ENCODE results near the gene RNF31. TPM values are rescaled to one million over a fixed set of nuclear protein-coding genes. Genes with fewer than 3 reads are reported as not detected.
"Not testable (repeated sequence)": the region's sequence is repeated elsewhere in the genome, so short reads cannot be mapped to it uniquely, and the experiment has no call there.

RNF31 gene
- total RNA-seq, 2 donors from 2014 or later: 31.6 to 41.7 TPM

GRCh38 chr14:24188251-24189058, 41.2 kb downstream of the RNF31 start, which contains the start of gene IPO4:
IPO4 (minus strand) TSS chr14:24188816; CDS start chr14:24188787, 29 bp downstream.
- intact Hi-C loops (cut with DNase I): no loop called here
- DNase-seq: peak; percentile 96
- ATAC-seq: peak; percentile 93 to 97

- intact Hi-C loops (cut with DNase I): no loop called here
- no peak for ATAC-seq
Measured at GRCh38 chr14:24189059-24189375, 41.7 kb downstream of the RNF31 start.

GRCh38 chr14:24189460-24189859, 42.2 kb downstream of the RNF31 start:
- no peak for ATAC-seq
- intact Hi-C loops (cut with DNase I): no loop called here
- no peak for DNase-seq

More at GRCh38 chr14:24189059-24189375, 41.7 kb downstream of the RNF31 start:
- no peak for DNase-seq

GRCh38 chr14:24190416-24190815, 43.1 kb downstream of the RNF31 start:
- no peak for DNase-seq
- intact Hi-C loops (cut with DNase I): no loop called here
- ATAC-seq: no peak

- intact Hi-C loops (cut with DNase I): no loop called here
- no peak for DNase-seq
- ATAC-seq: no peak
Measured at GRCh38 chr14:24192933-24193332, 45.6 kb downstream of the RNF31 start.

- no peak for ATAC-seq
- DNase-seq: no peak
- intact Hi-C loops (cut with DNase I): no loop called here
Measured at GRCh38 chr14:24194186-24194872, 47.0 kb downstream of the RNF31 start.

GRCh38 chr14:24194873-24195185, 47.5 kb downstream of the RNF31 start:
- intact Hi-C loops (cut with DNase I): no loop called here
- DNase-seq: no peak
- ATAC-seq: no peak

GRCh38 chr14:24195186-24196070, 48.1 kb downstream of the RNF31 start, which contains the start of gene TM9SF1:
TM9SF1 (minus strand) TSS chr14:24195441; CDS start chr14:24195019, 422 bp downstream.
- peak; percentile 92 for DNase-seq
- peak; percentile 96 for ATAC-seq
- intact Hi-C loops (cut with DNase I): no loop called here

GRCh38 chr14:24196071-24197055, 49.1 kb downstream of the RNF31 start:
- intact Hi-C loops (cut with DNase I): no loop called here
- ATAC-seq: peak; percentile 38 to 40
- no peak for DNase-seq

- intact Hi-C loops (cut with DNase I): no loop called here
- DNase-seq (no peak), ATAC-seq (no peak)
Measured at GRCh38 chr14:24197056-24197450, 49.8 kb downstream of the RNF31 start.

GRCh38 chr14:24198814-24199524, 51.7 kb downstream of the RNF31 start:
- DNase-seq: no peak
- intact Hi-C loops (cut with DNase I): no loop called here
- no peak for ATAC-seq

- intact Hi-C loops (cut with DNase I); DNase-seq; ATAC-seq: not testable (repeated sequence)
Measured at GRCh38 chr14:24202538-24202937, 55.2 kb downstream of the RNF31 start.

- intact Hi-C loops (cut with DNase I); ATAC-seq; DNase-seq: not testable (repeated sequence)
Measured at GRCh38 chr14:24203249-24203886, 56.1 kb downstream of the RNF31 start.

- DNase-seq (no peak), ATAC-seq (no peak)
- intact Hi-C loops (cut with DNase I): no loop called here
Measured at GRCh38 chr14:24204163-24205146, 57.2 kb downstream of the RNF31 start.

- no peak for DNase-seq
- intact Hi-C loops (cut with DNase I): no loop called here
- ATAC-seq: no peak
Measured at GRCh38 chr14:24206260-24207103, 59.2 kb downstream of the RNF31 start.
